Skeletal muscle tissue (tissue), 4 donors: Measurements from ENCODE around the gene PEX16. TPM values are rescaled to one million over a fixed set of nuclear protein-coding genes. Genes with fewer than 3 reads are reported as not detected.

Experiments
- H3K27ac ChIP-seq: one replicate; pipeline ENCODE4 v1.7.0; 2013; ENCODE audit warnings: mild to moderate bottlenecking, low read depth, low read length, inconsistent platforms
- H3K27me3 ChIP-seq, 3 donors: one replicate each; pipeline ENCODE4 v1.7.0; 2013; ENCODE audit warnings: low read length in 3 of 3; ENCODE audit not compliant: control insufficient read depth in 3 of 3, insufficient read depth in 3 of 3
- H3K36me3 ChIP-seq, 3 donors: one replicate each; pipeline ENCODE4 v1.7.0; 2013; ENCODE audit warnings: low read length in 3 of 3; ENCODE audit not compliant: control insufficient read depth in 3 of 3, insufficient read depth in 3 of 3
- H3K4me1 ChIP-seq, 3 donors: one replicate each; pipeline ENCODE4 v1.7.0; 2013; ENCODE audit warnings: low read length in 3 of 3, mild to moderate bottlenecking in 3 of 3; ENCODE audit not compliant: control insufficient read depth in 3 of 3, insufficient read depth in 3 of 3
- H3K4me3 ChIP-seq, 3 donors: one replicate each; pipeline ENCODE4 v1.7.0; 2013; ENCODE audit warnings: low read length in 3 of 3
- H3K9ac ChIP-seq, 3 donors: one replicate each; pipeline ENCODE4 v1.7.0; 2013; ENCODE audit warnings: low read length in 3 of 3, mild to moderate bottlenecking in 3 of 3, moderate library complexity in 2 of 3, low read depth in 1 of 3
- H3K9me3 ChIP-seq, 3 donors: one replicate each; pipeline ENCODE4 v1.7.0; 2013; ENCODE audit warnings: low read length in 3 of 3; ENCODE audit not compliant: control insufficient read depth in 3 of 3
- total RNA-seq: library from RNA; depleted of rRNA; stranded (reverse); fragments of >200 nt; gene quantifications from one replicate; pipeline ENCODE4 v1.2.3, GENCODE V29; 2014
- donor health status: Osteomylitis.

PEX16 gene
- total RNA-seq, 1 donor from 2014 or later = 20.4 TPM

GRCh38 chr11:45932217-45932616 lies 14.5 kb upstream of the PEX16 start:
- H3K27ac ChIP-seq = no peak overlapping the region
- H3K9me3 ChIP-seq = no peaks in the 10 kb centered on the region
- peaks cover 23 to 38% (median 26%) of the 10 kb centered on the region in 3 donors for H3K36me3 ChIP-seq

GRCh38 chr11:45931739-45932138 lies 14.1 kb upstream of the PEX16 start:
- peaks cover 23 to 38% (median 26%) of the 10 kb centered on the region in 3 donors for H3K36me3 ChIP-seq
- peaks cover 0 to 8% (median under 1%) of the 10 kb centered on the region in 3 donors for H3K27me3 ChIP-seq
- no peak overlapping the region for H3K4me3 ChIP-seq
- peaks cover 4 to 20% (median 4%) of the 10 kb centered on the region in 3 donors for H3K4me1 ChIP-seq
- no peaks in the 10 kb centered on the region for H3K9me3 ChIP-seq
- no peak overlapping the region for H3K9ac ChIP-seq
- no peak overlapping the region for H3K27ac ChIP-seq

More at GRCh38 chr11:45932217-45932616, 14.5 kb upstream of the PEX16 start:
- Histone ChIP-seq H3K27me3 (peaks cover 0 to 4% (median 0%) of the 10 kb centered on the region in 3 donors), H3K9ac (no peak overlapping the region), H3K4me3 (no peak overlapping the region), H3K4me1 (peaks cover 4 to 21% (median 4%) of the 10 kb centered on the region in 3 donors)

GRCh38 chr11:45930951-45931570 lies 13.4 kb upstream of the PEX16 start:
- Histone ChIP-seq H3K9me3 (no peaks in the 10 kb centered on the region), H3K27ac (no peak overlapping the region), H3K9ac (peak overlapping the region in 1 of 3 donors; percentile 33), H3K4me1 (peaks cover 4 to 17% (median 4%) of the 10 kb centered on the region in 3 donors), H3K36me3 (peaks cover 23 to 35% (median 26%) of the 10 kb centered on the region in 3 donors), H3K27me3 (peaks cover 5 to 15% (median 7%) of the 10 kb centered on the region in 3 donors), H3K4me3 (no peak overlapping the region)

GRCh38 chr11:45930031-45930794 lies 12.5 kb upstream of the PEX16 start:
- Histone ChIP-seq H3K36me3 (peaks cover 19 to 30% (median 22%) of the 10 kb centered on the region in 3 donors), H3K9ac (peak overlapping the region in 1 of 3 donors; percentile 33), H3K4me1 (peaks cover 4 to 17% (median 4%) of the 10 kb centered on the region in 3 donors), H3K27me3 (peaks cover 6 to 17% (median 8%) of the 10 kb centered on the region in 3 donors), H3K4me3 (no peak overlapping the region), H3K27ac (no peak overlapping the region), H3K9me3 (no peaks in the 10 kb centered on the region)

- Histone ChIP-seq H3K9ac (no peak overlapping the region), H3K4me1 (peaks cover 4 to 14% (median 4%) of the 10 kb centered on the region in 3 donors), H3K27me3 (peaks cover 9 to 23% (median 9%) of the 10 kb centered on the region in 3 donors), H3K9me3 (no peaks in the 10 kb centered on the region), H3K27ac (no peak overlapping the region), H3K36me3 (peaks cover 12 to 23% (median 16%) of the 10 kb centered on the region in 3 donors), H3K4me3 (no peak overlapping the region)
These were observed 11.9 kb upstream of the PEX16 start for GRCh38 chr11:45929486-45930030.

- Histone ChIP-seq H3K9me3 (no peaks in the 10 kb centered on the region), H3K4me3 (no peak overlapping the region), H3K27me3 (peaks cover 13 to 30% (median 16%) of the 10 kb centered on the region in 3 donors), H3K36me3 (peaks cover 3 to 15% (median 10%) of the 10 kb centered on the region in 3 donors), H3K27ac (no peak overlapping the region), H3K4me1 (peaks cover 4 to 13% (median 4%) of the 10 kb centered on the region in 3 donors), H3K9ac (no peak overlapping the region)
These were observed 11.0 kb upstream of the PEX16 start for GRCh38 chr11:45928535-45929215.

GRCh38 chr11:45927684-45928413 lies 10.2 kb upstream of the PEX16 start:
- H3K4me1 ChIP-seq = peaks cover 7 to 17% (median 8%) of the 10 kb centered on the region in 3 donors
- no peaks in the 10 kb centered on the region for H3K9me3 ChIP-seq
- no peak overlapping the region for H3K9ac ChIP-seq
- H3K27ac ChIP-seq = no peak overlapping the region
- no peak overlapping the region for H3K4me3 ChIP-seq
- H3K36me3 ChIP-seq = peaks cover 0 to 9% (median 4%) of the 10 kb centered on the region in 3 donors
- peaks cover 20 to 37% (median 21%) of the 10 kb centered on the region in 3 donors for H3K27me3 ChIP-seq

GRCh38 chr11:45927332-45927683 lies 9.6 kb upstream of the PEX16 start:
- Histone ChIP-seq H3K4me1 (peaks cover 7 to 17% (median 8%) of the 10 kb centered on the region in 3 donors), H3K27ac (no peak overlapping the region), H3K27me3 (peaks cover 21 to 42% (median 24%) of the 10 kb centered on the region in 3 donors), H3K9me3 (no peaks in the 10 kb centered on the region), H3K4me3 (no peak overlapping the region), H3K36me3 (peaks cover 0 to 9% (median 4%) of the 10 kb centered on the region in 3 donors), H3K9ac (no peak overlapping the region)
